IMR-90 (cell line): ENCODE data around the gene TDRD12. TPM values are rescaled to one million over a fixed set of nuclear protein-coding genes. Genes with fewer than 3 reads are reported as not detected.

Experiments used
- ATAC-seq: fragments of 200-7000 bp; cut with Tn5 transposase; 2 replicates; pipeline ENCODE4 v1.9.1; 2020; ENCODE audit warnings: low read depth, mild to moderate bottlenecking, moderate library complexity
- BruUV-seq: library from RNA; stranded (reverse); fragments of 400-500 nt; replicated peaks from 2 replicates; lab custom pipeline; 2021; lab: Mats Ljungman, UMichigan
- CTCF ChIA-PET: fragments of 300-600 bp; formaldehyde crosslinking; extraction: SDS; loops from one replicate; lab custom pipeline; 2021; ENCODE audit warnings: antibody characterized with exemption; lab: Yijun Ruan, JAX
- POLR2A ChIA-PET: fragments of 300-600 bp; sonication (Branson Sonifier 250); formaldehyde crosslinking; loops from one replicate; lab custom pipeline; 2022; ENCODE audit warnings: antibody characterized with exemption; ENCODE audit not compliant: unreplicated experiment; lab: Charles Lee
- DNase-seq: peaks from one replicate; pipeline ENCODE4 v3.0.0; 2013
- H2AFZ ChIP-seq: replicated peaks from 2 replicates; pipeline ENCODE3; 2013; ENCODE audit warnings: low read length, mild to moderate bottlenecking; ENCODE audit not compliant: poor library complexity
- H2AK5ac ChIP-seq: 2 replicates; pipeline ENCODE4 v1.6.1; 2013; ENCODE audit warnings: low read depth, low read length, inconsistent platforms
- H2AK9ac ChIP-seq: replicated peaks from 2 replicates; pipeline ENCODE3; 2013; ENCODE audit warnings: mild to moderate bottlenecking, low read depth, low read length, moderate library complexity; ENCODE audit not compliant: poor library complexity
- H2BK120ac ChIP-seq: 2 replicates; pipeline ENCODE4 v1.6.1; 2013; ENCODE audit warnings: low read depth, low read length, inconsistent platforms
- H2BK15ac ChIP-seq: 3 replicates; pipeline ENCODE4 v1.6.1; 2013; ENCODE audit warnings: low read depth, low read length, inconsistent platforms
- H2BK20ac ChIP-seq: 2 replicates; pipeline ENCODE4 v1.6.1; 2013; ENCODE audit warnings: low read depth, mild to moderate bottlenecking, inconsistent platforms, low read length, moderate library complexity
- H2BK5ac ChIP-seq: 2 replicates; pipeline ENCODE4 v1.6.1; 2013; ENCODE audit warnings: mild to moderate bottlenecking, low read depth, low read length, inconsistent platforms; ENCODE audit not compliant: poor library complexity, severe bottlenecking
- H3K14ac ChIP-seq: replicated peaks from 2 replicates; pipeline ENCODE4 v1.6.1; 2013; ENCODE audit warnings: low read depth, low read length, inconsistent platforms
- H3K18ac ChIP-seq: 2 replicates; pipeline ENCODE4 v1.6.1; 2013; ENCODE audit warnings: low read depth, low read length, control low read depth
- H3K23ac ChIP-seq: 2 replicates; pipeline ENCODE4 v1.6.1; 2013; ENCODE audit warnings: low read depth, low read length, inconsistent platforms
- H3K27ac ChIP-seq: 2 replicates; pipeline ENCODE4 v1.5.1; 2013; ENCODE audit warnings: mild to moderate bottlenecking, control low read depth, low read length; ENCODE audit not compliant: insufficient read depth
- H3K27me3 ChIP-seq: 2 replicates; pipeline ENCODE4 v1.6.1; 2013; ENCODE audit warnings: low read length; ENCODE audit not compliant: control insufficient read depth, insufficient read depth
- H3K36me3 ChIP-seq: 2 replicates; pipeline ENCODE4 v1.6.1; 2013; ENCODE audit warnings: low read length, mixed read lengths; ENCODE audit not compliant: control insufficient read depth, insufficient read depth
- H3K4ac ChIP-seq: 2 replicates; pipeline ENCODE4 v1.6.1; 2013; ENCODE audit warnings: low read depth, low read length, inconsistent platforms
- H3K4me1 ChIP-seq: 2 replicates; pipeline ENCODE4 v1.6.1; 2013; ENCODE audit warnings: low read length, mixed read lengths; ENCODE audit not compliant: control insufficient read depth, insufficient read depth
- H3K4me2 ChIP-seq: 2 replicates; pipeline ENCODE4 v1.6.1; 2013; ENCODE audit warnings: low read depth, mild to moderate bottlenecking, control low read depth, low read length, moderate library complexity
- H3K4me3 ChIP-seq: 2 replicates; pipeline ENCODE4 v1.5.1; 2013; ENCODE audit warnings: low read depth, mild to moderate bottlenecking, control low read depth, low read length, moderate library complexity; ENCODE audit not compliant: insufficient read depth
- H3K56ac ChIP-seq: 2 replicates; pipeline ENCODE4 v1.6.1; 2013; ENCODE audit warnings: low read length, inconsistent platforms; ENCODE audit not compliant: insufficient read depth; ENCODE audit errors: extremely low read depth
- H3K79me1 ChIP-seq, 2 experiments: 2 replicates each; pipeline ENCODE4 v1.6.1; 2013; ENCODE audit warnings: low read length in 2 of 2, inconsistent platforms in 1 of 2, low read depth in 1 of 2
- H3K9ac ChIP-seq: 2 replicates; pipeline ENCODE4 v1.6.1; 2013; ENCODE audit warnings: low read depth, low read length, control low read depth
- H3K9me1 ChIP-seq: 2 replicates; pipeline ENCODE4 v1.6.1; 2013; ENCODE audit warnings: low read length, inconsistent platforms; ENCODE audit not compliant: insufficient read depth
- H3K9me3 ChIP-seq: 2 replicates; pipeline ENCODE4 v1.6.1; 2013; ENCODE audit warnings: low read length; ENCODE audit not compliant: control insufficient read depth, insufficient read depth
- H4K20me1 ChIP-seq: 2 replicates; pipeline ENCODE4 v1.6.1; 2013; ENCODE audit warnings: low read length, inconsistent platforms; ENCODE audit not compliant: insufficient read depth
- H4K5ac ChIP-seq: 2 replicates; pipeline ENCODE4 v1.6.1; 2013; ENCODE audit warnings: mild to moderate bottlenecking, low read depth, low read length, control low read depth
- H4K8ac ChIP-seq, 2 experiments: 2 replicates each; pipeline ENCODE4 v1.6.1; 2013; ENCODE audit warnings: low read depth in 2 of 2, low read length in 2 of 2, control low read depth in 1 of 2, inconsistent platforms in 1 of 2
- H4K91ac ChIP-seq: 2 replicates; pipeline ENCODE4 v1.6.1; 2013; ENCODE audit warnings: low read depth, low read length, inconsistent platforms; ENCODE audit not compliant: insufficient read depth
- MAZ ChIP-seq: IDR thresholded peaks from 2 replicates; pipeline ENCODE4 v1.6.1; 2012; ENCODE audit warnings: low read depth, mild to moderate bottlenecking, low read length, improper control_type of control experiment, moderate library complexity, borderline replicate concordance
- WGBS, 2 experiments: methylation state at CpG; one replicate each; pipeline versions ENCODE4 v1.1.5 to v1.1.7; 2013; ENCODE audit warnings: missing lambda C conversion rate in 2 of 2; ENCODE audit not compliant: insufficient read length in 1 of 2; ENCODE audit errors: extremely low coverage in 2 of 2; 5-methylcytosine and 5-hydroxymethylcytosine counted together
- dilution Hi-C: fragments of 300-500 bp; cut with HindIII; formaldehyde crosslinking; loops from one replicate; pipeline ENCODE4 v1.14.3; 2018; ENCODE audit warnings: low sequenced_read_pairs; ENCODE audit not compliant: unreplicated experiment
- in situ Hi-C: fragments of 300-500 bp; cut with MboI; formaldehyde crosslinking; loops from 3 replicates; pipeline ENCODE4 v1.14.3; 2019; ENCODE audit warnings: low sequenced_read_pairs, inconsistent platforms, mixed read lengths
- intact Hi-C: fragments of 100-400 bp; cut with micrococcal nuclease; formaldehyde crosslinking; loops from 2 replicates; pipeline ENCODE4 v1.10.0; 2022
- polyA plus RNA-seq, 3 experiments: library from polyadenylated mRNA; depleted of rRNA; stranded (reverse); fragments of >200 nt; gene quantifications; 2 replicates each; pipeline ENCODE4 v1.2.3, GENCODE V29; 2012; ENCODE audit warnings: low replicate concordance in 1 of 3
- total RNA-seq: library from RNA; depleted of rRNA; stranded (reverse); fragments of >200 nt; gene quantifications from 2 replicates; pipeline ENCODE4 v1.2.3, GENCODE V29; 2012

The TDRD12 gene
- total and polyA plus RNA-seq, 2 of the 4 experiments (the other 2 are of a cell fraction) = under 0.01 to 0.07 TPM

DNA sequence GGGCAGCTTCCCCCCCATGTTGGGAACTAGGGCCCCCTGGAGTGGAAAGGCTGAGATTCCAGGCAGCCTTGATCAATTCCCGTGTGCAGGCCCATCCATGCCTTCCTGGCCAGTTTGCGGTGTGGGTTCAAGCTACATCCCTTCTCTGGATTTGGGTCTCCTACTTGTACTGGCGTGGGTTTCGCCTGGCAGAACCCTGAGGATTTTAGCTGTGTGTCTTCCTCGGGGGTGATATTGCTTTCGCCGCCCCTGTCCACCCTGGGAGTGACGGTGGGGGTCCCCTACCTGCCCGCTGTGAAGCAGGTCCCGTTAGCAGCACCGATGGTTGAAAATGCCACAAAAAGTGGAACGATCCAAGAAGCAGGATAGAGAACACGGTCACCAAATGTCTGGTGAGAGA lies 138.6 kb downstream of the TDRD12 start:
- Histone ChIP-seq H2BK120ac (no peak overlapping the region), H3K79me1 (no peaks in the 10 kb centered on the region), H3K56ac (no peak overlapping the region), H3K4me1 (no peaks in the 10 kb centered on the region), H3K9ac (no peak overlapping the region), H3K9me3 (no peaks in the 10 kb centered on the region), H3K4me3 (no peak overlapping the region), H4K5ac (no peak overlapping the region), H3K4ac (no peak overlapping the region), H2AFZ (no peak overlapping the region), H4K8ac (no peak overlapping the region), H3K18ac (no peak overlapping the region), H2AK5ac (no peak overlapping the region), H3K14ac (no peak overlapping the region), H3K4me2 (no peak overlapping the region), H2BK15ac (no peak overlapping the region), H4K91ac (no peak overlapping the region), H4K20me1 (no peaks in the 10 kb centered on the region), H3K9me1 (no peaks in the 10 kb centered on the region), H3K36me3 (no peaks in the 10 kb centered on the region), H3K23ac (no peak overlapping the region), H2AK9ac (no peak overlapping the region), H2BK5ac (no peak overlapping the region), H3K27ac (no peak overlapping the region), H3K27me3 (no peaks in the 10 kb centered on the region), H2BK20ac (no peak overlapping the region)
- ChIA-PET POLR2A (no interaction called here), CTCF (no interaction called here)
- WGBS, 2 experiments = 77% methylated on average over 12 of the region's 13 CpGs; no CpG with 5 or more reads in 1 of the 2 experiments
- DNase-seq = no peak
- in situ Hi-C loops (no loop called here), dilution Hi-C loops (no loop called here), intact Hi-C loops (no loop called here)
- no peak for ATAC-seq
- BruUV-seq = no TSS peak
- no peak for TF ChIP-seq MAZ
